Hematopoietic multipotent progenitor cell treated with erythropoietin and hydrocortisone succinate and interleukin-3 and kit ligand, for 6 days (in vitro differentiated cells): ENCODE results near the gene AIF1.

Source experiments
- DNase-seq: peaks from one replicate; pipeline ENCODE4 v3.0.0-alpha.2; 2015

AIF1 gene

DNA sequence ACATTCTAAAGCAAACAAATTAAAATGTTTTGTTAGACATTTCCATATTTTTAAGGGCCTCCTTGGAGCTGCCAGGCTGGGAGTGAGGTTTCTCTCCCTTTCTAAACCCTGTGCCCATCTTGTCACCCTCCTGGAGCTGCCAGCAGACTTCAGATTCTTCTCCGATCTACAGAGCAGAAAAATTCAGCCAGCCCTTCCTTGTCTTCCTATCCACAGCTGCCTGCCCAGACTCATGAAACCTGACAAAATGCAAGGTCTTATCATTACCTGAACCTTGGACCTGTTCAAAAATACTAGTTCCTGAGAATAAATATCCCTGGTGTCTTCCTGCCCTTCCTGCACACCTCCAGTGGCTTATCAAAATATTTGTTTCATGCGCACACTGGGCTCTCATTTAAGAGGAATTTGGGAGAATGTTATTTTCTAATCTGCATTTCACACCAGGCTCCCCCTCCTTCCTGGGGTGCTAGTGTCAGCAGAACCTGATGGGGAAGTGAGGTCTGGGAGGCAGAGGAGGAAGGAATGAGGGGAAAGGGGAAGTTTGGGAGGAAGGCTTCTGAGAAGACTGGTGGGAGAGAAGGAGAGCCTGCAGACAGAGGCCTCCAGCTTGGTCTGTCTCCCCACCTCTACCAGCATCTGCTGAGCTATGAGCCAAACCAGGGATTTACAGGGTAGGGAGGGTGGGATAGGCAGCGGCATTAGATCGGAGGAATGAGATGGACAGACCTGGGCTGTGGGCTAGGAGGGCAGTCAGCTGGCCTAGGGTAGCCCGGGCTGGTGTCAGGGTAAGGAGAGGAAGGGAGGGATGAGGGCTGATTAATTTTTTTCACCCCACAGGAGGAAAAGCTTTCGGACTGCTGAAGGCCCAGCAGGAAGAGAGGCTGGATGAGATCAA, at the start of gene AIF1:
TSS of gene AIF1 (plus strand) at position 551 of the 895 bp plus-strand sequence. CDS start at position 647, 96 bp downstream.
- DNase-seq: peak; percentile 32

DNA sequence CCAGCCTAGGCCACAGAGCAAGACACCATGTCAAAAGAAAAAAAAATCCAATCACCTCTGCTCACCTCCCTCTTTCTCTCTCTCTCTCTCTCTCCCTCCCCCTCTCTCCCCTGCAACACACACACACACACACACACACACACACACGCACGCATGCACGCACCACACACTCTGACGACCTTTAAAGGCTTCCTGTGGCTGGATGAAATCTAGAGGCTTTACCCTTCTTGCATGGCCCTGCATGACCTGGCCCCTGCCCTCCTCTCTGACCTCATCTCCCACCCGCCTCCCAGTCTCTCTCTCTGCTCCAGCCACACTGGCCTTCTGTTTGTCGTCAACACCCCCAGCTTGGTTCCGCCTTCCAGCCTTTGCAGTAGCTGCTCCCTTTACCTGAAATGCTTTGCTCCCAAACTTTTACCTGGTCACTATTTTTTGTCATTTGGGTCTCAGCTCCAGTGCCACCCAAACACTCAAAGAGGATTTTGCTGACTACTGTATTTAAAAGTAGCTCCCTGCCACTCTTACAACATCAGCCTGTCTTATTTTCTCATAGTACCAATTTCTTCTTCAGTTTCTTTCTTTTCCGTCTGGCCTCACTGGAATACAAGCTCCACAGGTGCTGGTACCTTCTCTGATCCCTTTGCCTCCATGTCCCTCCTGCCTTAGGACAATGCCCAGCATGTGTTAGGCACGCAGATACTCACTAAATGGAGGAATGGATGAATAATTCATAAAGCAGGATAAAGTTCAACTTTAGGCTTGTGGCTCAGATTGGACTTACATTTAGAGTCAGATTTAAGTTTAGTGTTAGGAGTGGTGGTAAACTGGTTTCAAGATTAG, 47.3 kb upstream of the AIF1 start:
- no peak for DNase-seq

DNA sequence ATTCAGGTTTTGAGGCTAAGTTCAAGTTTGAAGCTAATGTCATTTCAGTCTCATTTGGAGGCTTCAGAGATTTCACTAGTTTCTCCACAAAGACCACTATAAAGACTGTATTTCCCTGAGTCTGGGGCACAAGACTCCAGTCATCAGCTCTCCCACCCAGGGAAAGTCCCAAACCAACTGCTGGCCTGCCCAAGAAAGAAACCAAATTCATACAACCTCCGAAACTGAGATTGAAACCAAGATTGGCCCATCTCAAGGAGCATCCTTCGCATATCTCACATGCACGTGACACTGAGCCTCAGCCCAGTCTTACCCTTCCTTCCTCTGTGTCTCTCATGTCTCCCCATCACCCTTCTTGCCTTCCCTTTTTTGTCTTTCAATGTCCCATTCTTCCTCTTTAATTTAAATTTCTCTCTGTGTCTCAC, 46.5 kb upstream of the AIF1 start:
- DNase-seq: no peak

DNA sequence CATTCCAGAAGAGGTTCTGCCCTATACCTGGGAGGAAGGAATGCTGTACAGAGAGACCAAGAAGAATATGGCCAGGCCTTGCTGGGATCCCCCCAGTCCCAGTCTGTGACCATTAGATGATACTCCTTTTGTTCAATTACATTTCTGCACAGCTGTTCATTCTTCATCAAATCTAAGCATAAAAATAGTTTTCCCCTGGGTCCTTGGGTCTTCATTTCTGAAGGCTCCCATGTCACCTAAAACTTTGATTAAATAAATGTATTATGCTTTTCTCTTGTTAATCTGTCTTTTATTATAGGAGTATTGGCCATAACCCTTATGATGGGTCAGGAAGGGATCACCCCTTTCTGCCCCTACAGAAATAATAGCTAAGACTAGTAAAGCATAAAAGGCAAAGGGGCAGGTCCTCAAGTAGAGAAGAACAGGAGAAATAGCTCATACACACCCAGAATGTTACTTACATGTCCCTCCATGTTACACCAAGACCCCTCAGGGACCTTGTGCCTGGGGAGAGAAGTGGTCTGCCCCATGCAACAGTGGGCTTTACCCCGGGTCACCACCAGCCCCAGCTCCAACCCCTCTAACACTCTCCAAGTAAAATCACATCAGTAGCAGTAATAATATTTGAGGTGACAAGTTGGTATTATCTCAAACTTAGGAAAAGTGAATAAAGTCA, 45.0 kb upstream of the AIF1 start:
- no peak for DNase-seq

DNA sequence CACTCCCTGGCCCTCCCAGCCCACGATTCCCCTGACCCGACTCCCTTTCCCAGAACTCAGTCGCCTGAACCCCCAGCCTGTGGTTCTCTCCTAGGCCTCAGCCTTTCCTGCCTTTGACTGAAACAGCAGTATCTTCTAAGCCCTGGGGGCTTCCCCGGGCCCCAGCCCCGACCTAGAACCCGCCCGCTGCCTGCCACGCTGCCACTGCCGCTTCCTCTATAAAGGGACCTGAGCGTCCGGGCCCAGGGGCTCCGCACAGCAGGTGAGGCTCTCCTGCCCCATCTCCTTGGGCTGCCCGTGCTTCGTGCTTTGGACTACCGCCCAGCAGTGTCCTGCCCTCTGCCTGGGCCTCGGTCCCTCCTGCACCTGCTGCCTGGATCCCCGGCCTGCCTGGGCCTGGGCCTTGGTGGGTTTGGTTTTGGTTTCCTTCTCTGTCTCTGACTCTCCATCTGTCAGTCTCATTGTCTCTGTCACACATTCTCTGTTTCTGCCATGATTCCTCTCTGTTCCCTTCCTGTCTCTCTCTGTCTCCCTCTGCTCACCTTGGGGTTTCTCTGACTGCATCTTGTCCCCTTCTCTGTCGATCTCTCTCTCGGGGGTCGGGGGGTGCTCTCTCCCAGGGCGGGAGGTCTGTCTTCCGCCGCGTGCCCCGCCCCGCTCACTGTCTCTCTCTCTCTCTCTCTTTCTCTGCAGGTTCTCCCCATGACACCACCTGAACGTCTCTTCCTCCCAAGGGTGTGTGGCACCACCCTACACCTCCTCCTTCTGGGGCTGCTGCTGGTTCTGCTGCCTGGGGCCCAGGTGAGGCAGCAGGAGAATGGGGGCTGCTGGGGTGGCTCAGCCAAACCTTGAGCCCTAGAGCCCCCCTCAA, 42.8 kb upstream of the AIF1 start, which contains the start of gene LTA:
TSS of gene LTA (plus strand) at position 249 of the 871 bp plus-strand sequence. CDS start at position 703, 454 bp downstream.
- no peak for DNase-seq

DNA sequence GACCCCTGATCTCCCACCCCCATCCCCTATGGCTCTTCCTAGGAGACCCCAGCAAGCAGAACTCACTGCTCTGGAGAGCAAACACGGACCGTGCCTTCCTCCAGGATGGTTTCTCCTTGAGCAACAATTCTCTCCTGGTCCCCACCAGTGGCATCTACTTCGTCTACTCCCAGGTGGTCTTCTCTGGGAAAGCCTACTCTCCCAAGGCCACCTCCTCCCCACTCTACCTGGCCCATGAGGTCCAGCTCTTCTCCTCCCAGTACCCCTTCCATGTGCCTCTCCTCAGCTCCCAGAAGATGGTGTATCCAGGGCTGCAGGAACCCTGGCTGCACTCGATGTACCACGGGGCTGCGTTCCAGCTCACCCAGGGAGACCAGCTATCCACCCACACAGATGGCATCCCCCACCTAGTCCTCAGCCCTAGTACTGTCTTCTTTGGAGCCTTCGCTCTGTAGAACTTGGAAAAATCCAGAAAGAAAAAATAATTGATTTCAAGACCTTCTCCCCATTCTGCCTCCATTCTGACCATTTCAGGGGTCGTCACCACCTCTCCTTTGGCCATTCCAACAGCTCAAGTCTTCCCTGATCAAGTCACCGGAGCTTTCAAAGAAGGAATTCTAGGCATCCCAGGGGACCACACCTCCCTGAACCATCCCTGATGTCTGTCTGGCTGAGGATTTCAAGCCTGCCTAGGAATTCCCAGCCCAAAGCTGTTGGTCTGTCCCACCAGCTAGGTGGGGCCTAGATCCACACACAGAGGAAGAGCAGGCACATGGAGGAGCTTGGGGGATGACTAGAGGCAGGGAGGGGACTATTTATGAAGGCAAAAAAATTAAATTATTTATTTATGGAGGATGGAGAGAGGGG, 41.6 kb upstream of the AIF1 start:
- no peak for DNase-seq

DNA sequence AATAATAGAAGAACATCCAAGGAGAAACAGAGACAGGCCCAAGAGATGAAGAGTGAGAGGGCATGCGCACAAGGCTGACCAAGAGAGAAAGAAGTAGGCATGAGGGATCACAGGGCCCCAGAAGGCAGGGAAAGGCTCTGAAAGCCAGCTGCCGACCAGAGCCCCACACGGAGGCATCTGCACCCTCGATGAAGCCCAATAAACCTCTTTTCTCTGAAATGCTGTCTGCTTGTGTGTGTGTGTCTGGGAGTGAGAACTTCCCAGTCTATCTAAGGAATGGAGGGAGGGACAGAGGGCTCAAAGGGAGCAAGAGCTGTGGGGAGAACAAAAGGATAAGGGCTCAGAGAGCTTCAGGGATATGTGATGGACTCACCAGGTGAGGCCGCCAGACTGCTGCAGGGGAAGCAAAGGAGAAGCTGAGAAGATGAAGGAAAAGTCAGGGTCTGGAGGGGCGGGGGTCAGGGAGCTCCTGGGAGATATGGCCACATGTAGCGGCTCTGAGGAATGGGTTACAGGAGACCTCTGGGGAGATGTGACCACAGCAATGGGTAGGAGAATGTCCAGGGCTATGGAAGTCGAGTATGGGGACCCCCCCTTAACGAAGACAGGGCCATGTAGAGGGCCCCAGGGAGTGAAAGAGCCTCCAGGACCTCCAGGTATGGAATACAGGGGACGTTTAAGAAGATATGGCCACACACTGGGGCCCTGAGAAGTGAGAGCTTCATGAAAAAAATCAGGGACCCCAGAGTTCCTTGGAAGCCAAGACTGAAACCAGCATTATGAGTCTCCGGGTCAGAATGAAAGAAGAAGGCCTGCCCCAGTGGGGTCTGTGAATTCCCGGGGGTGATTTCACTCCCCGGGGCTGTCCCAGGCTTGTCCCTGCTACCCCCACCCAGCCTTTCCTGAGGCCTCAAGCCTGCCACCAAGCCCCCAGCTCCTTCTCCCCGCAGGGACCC, 40.6 kb upstream of the AIF1 start:
- no peak for DNase-seq

DNA sequence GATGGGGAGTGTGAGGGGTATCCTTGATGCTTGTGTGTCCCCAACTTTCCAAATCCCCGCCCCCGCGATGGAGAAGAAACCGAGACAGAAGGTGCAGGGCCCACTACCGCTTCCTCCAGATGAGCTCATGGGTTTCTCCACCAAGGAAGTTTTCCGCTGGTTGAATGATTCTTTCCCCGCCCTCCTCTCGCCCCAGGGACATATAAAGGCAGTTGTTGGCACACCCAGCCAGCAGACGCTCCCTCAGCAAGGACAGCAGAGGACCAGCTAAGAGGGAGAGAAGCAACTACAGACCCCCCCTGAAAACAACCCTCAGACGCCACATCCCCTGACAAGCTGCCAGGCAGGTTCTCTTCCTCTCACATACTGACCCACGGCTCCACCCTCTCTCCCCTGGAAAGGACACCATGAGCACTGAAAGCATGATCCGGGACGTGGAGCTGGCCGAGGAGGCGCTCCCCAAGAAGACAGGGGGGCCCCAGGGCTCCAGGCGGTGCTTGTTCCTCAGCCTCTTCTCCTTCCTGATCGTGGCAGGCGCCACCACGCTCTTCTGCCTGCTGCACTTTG, 39.6 kb upstream of the AIF1 start, which contains the start of gene TNF:
TSS of gene TNF (plus strand) at position 231 of the 567 bp plus-strand sequence. CDS start at position 408, 177 bp downstream.
- no peak for DNase-seq

DNA sequence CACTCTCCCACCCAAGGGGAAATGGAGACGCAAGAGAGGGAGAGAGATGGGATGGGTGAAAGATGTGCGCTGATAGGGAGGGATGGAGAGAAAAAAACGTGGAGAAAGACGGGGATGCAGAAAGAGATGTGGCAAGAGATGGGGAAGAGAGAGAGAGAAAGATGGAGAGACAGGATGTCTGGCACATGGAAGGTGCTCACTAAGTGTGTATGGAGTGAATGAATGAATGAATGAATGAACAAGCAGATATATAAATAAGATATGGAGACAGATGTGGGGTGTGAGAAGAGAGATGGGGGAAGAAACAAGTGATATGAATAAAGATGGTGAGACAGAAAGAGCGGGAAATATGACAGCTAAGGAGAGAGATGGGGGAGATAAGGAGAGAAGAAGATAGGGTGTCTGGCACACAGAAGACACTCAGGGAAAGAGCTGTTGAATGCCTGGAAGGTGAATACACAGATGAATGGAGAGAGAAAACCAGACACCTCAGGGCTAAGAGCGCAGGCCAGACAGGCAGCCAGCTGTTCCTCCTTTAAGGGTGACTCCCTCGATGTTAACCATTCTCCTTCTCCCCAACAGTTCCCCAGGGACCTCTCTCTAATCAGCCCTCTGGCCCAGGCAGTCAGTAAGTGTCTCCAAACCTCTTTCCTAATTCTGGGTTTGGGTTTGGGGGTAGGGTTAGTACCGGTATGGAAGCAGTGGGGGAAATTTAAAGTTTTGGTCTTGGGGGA, 38.9 kb upstream of the AIF1 start:
- no peak for DNase-seq

DNA sequence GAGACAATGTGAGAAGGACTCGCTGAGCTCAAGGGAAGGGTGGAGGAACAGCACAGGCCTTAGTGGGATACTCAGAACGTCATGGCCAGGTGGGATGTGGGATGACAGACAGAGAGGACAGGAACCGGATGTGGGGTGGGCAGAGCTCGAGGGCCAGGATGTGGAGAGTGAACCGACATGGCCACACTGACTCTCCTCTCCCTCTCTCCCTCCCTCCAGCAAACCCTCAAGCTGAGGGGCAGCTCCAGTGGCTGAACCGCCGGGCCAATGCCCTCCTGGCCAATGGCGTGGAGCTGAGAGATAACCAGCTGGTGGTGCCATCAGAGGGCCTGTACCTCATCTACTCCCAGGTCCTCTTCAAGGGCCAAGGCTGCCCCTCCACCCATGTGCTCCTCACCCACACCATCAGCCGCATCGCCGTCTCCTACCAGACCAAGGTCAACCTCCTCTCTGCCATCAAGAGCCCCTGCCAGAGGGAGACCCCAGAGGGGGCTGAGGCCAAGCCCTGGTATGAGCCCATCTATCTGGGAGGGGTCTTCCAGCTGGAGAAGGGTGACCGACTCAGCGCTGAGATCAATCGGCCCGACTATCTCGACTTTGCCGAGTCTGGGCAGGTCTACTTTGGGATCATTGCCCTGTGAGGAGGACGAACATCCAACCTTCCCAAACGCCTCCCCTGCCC, 38.0 kb upstream of the AIF1 start:
- no peak for DNase-seq

DNA sequence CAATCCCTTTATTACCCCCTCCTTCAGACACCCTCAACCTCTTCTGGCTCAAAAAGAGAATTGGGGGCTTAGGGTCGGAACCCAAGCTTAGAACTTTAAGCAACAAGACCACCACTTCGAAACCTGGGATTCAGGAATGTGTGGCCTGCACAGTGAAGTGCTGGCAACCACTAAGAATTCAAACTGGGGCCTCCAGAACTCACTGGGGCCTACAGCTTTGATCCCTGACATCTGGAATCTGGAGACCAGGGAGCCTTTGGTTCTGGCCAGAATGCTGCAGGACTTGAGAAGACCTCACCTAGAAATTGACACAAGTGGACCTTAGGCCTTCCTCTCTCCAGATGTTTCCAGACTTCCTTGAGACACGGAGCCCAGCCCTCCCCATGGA, 37.5 kb upstream of the AIF1 start:
- DNase-seq: no peak

DNA sequence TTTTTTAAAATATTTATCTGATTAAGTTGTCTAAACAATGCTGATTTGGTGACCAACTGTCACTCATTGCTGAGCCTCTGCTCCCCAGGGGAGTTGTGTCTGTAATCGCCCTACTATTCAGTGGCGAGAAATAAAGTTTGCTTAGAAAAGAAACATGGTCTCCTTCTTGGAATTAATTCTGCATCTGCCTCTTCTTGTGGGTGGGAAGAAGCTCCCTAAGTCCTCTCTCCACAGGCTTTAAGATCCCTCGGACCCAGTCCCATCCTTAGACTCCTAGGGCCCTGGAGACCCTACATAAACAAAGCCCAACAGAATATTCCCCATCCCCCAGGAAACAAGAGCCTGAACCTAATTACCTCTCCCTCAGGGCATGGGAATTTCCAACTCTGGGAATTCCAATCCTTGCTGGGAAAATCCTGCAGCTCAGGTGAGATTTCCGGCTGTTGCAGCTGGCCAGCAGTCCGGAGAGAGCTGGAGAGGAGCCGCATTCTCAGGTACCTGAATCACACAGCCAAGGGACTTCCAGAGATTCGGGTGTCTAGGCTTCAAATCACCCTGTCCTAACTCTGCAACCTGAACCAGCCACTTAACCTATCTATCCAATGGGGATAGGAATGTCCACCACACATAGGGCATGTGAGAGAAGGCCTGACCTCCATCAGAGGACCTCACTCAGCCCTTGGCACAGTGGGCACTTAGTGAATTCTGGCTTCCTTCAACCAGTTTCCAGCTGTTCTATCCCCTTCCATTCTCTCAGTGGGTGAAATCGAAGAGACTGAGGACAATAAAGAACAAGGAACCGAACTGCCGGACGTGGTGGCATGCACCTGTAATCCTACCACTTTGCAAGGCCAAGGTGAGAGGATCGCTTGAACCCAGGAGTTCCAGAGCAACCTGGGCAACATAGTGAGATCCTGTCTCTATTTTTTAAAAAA, 36.6 kb upstream of the AIF1 start:
- no peak for DNase-seq

DNA sequence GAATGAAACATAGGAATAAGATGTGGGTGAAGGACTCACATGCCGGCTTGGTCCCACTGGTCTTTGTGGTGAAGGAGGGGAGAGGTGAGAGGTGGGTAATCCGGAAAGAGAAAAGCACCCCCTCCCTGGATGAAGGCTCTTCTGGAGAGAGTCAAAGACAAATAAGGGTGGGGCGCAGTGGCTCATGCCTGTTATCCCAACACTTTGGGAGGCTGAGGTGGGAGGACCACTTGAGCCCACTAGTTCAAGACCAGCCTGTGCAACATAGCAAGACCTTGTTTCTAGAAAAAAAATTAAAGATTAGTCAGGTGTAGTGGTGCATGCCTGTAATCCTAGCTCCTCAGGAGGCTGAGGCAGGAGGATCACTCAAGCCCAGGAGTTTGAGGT, 35.9 kb upstream of the AIF1 start:
- DNase-seq: no peak

DNA sequence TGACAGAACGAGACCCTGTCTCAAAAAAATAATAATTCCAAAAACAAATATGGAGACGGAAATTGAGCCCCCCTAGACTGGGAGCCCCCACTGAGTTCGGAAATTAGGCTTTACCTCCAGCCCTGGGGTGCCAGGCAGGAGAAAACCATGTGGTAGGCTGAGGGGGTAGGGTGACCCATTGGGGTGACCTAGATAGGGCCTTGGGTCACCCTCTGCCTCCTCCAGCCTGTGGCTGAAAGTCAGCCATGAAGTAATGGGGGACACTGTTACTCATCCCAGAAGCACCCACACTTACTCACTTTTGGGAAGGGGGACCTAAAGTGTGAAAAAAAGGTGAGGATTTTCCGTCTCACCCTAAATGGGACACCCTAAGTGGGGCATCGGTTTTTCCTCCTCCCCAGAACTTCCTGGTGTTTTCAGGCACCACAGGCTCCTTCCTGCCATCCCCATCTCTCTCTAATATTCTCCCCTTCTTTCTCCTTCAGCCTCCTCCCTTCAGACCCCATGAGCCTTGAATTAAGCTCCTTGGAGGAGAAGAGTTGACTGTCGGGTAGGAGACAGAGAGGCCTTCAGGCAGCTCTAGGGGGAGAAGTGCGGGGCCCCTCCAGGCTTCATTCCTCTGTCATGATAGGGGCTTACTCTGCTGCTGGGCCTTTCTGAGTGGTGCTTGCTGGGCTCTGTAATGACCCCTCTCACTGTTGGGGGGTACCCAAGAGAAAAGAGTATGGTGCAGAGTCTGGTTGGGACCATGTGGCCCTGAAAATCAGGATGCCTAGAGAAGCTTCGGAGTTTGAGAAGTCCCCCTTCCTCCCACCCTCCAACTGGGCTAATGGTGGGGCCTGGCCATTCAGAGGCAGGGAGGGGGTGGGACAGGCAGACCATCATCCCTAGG, 35.2 kb upstream of the AIF1 start:
- no peak for DNase-seq

DNA sequence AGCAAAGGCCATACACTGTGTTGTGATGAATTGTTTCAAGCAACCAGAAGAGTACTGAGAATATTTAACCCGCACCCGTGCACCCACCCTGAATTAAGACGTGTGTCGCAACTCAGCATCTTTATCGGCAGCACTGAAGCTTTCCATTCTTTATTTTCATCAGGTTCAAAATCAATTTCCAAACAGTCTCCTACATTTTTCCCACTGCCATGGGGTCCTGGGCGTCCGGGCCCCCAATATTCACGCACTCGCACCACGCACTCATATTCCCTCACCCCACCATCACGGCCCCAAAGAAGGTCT, 34.6 kb upstream of the AIF1 start:
- DNase-seq: no peak

DNA sequence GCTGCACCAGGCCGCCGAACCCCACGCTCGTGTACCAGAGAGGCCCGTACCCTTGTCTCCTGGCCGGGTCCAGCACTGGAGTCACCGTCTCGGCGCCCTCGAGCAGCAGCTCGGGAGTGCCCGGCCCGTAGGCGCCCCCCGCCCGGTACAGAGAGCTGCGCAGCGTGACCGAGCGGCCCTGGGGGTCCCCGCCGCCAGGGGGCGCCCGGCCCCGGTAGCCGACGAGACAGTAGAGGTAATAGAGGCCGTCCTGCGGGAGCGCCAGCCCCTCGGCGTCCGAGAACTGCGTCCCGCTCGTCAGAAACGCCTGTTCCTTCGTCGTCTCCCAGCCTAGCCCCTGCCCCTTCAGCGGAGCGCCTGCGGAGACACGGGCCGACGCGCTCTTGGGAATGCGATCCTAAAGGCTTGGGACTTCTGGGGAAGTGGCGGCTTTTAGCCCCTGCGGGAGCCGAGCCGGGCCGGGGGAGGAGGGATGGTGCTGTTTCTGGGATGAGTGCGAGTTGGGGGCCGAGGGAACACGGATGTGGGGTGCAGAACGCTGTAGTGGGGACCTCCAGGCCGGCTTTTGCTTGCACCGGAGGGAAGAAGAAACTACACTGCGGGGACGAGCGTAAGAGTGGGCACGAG, 34.1 kb upstream of the AIF1 start:
- DNase-seq: peak; percentile 89
